HepG2 (cell line): ENCODE results near the gene ARHGEF12. TPM values are rescaled to one million over a fixed set of nuclear protein-coding genes. Genes with fewer than 3 reads are reported as not detected.

Experiments
- ATAC-seq: fragments of 200-7000 bp; cut with Tn5 transposase; 3 replicates; pipeline ENCODE4 v1.9.1; 2020; ENCODE audit warnings: mild to moderate bottlenecking, moderate library complexity
- BruUV-seq: library from RNA; stranded (reverse); fragments of 400-500 nt; replicated peaks from 2 replicates; lab custom pipeline; 2021; lab: Mats Ljungman, UMichigan
- CTCF ChIA-PET: fragments of 300-600 bp; formaldehyde crosslinking; extraction: SDS; loops from one replicate; lab custom pipeline; 2021; ENCODE audit warnings: low total read pairs, inconsistent platforms, low intra/inter-chr PET ratio; lab: Yijun Ruan, JAX
- POLR2A ChIA-PET: fragments of 350-600 bp; sonication (Branson Sonifier 250); formaldehyde crosslinking; loops from one replicate; lab custom pipeline; 2020; ENCODE audit warnings: antibody characterized with exemption, inconsistent platforms; lab: Yijun Ruan, JAX
- DNase-seq: peaks from one replicate; pipeline ENCODE4 v3.0.0-alpha.2; 2015; ENCODE audit warnings: low spot score
- FAIRE-seq: peaks from 3 replicates; lab custom pipeline; 2011; peaks lifted over from hg19 to GRCh38; lab: Jason Lieb, UNC
- H2AFZ ChIP-seq: one replicate; pipeline ENCODE4 v1.6.1; 2011; ENCODE audit warnings: low read length, inconsistent platforms
- H3K27ac ChIP-seq: fragments of 300-600 bp; 3 replicates; pipeline ENCODE4 v1.8.0; 2011; ENCODE audit warnings: mixed run types, mild to moderate bottlenecking, mixed read lengths, low read length, inconsistent platforms; ENCODE audit not compliant: insufficient read depth; ENCODE audit errors: extremely low read length
- H3K27me3 ChIP-seq, 2 experiments: fragments of 200-600 bp in 1 of 2; 2 replicates in 1 of 2; 3 replicates in 1 of 2; pipeline versions ENCODE4 v1.6.0 to v1.8.0; 2011; ENCODE audit warnings: low read length in 2 of 2, mild to moderate bottlenecking in 2 of 2, moderate library complexity in 2 of 2, inconsistent platforms in 1 of 2; ENCODE audit not compliant: insufficient read depth in 2 of 2, control insufficient read depth in 1 of 2
- H3K36me3 ChIP-seq, 2 experiments: fragments of 200-600 bp in 1 of 2; replicated peaks in 1 of 2; 2 replicates in 1 of 2; 3 replicates in 1 of 2; pipeline versions ENCODE4 v1.5.1 to v1.8.0; 2011; ENCODE audit warnings: low read length in 2 of 2, inconsistent platforms in 1 of 2; ENCODE audit not compliant: insufficient read depth in 2 of 2, control insufficient read depth in 1 of 2
- H3K4me1 ChIP-seq: 2 replicates; pipeline ENCODE4 v1.5.1; 2012; ENCODE audit warnings: low read length, inconsistent platforms; ENCODE audit not compliant: insufficient read depth
- H3K4me2 ChIP-seq: 2 replicates; pipeline ENCODE4 v1.6.0; 2011; ENCODE audit warnings: low read depth, low read length, inconsistent platforms
- H3K4me3 ChIP-seq, 3 experiments: fragments of 200-600 bp in 1 of 3; sonication (generic), shearing (Covaris generic) in 1 of 3; replicated peaks in 1 of 3; 2 replicates each; pipeline ENCODE4 v1.5.1; 2011 to 2016; ENCODE audit warnings: low read length in 3 of 3, inconsistent platforms in 2 of 3, low read depth in 2 of 3, mild to moderate bottlenecking in 2 of 3, control low read depth in 1 of 3, mixed read lengths in 1 of 3; ENCODE audit not compliant: insufficient read depth in 1 of 3
- H3K79me2 ChIP-seq: one replicate; pipeline ENCODE4 v1.6.1; 2011; ENCODE audit warnings: low read length, inconsistent platforms; ENCODE audit not compliant: insufficient read depth
- H3K9ac ChIP-seq: 2 replicates; pipeline ENCODE4 v1.6.0; 2011; ENCODE audit warnings: mild to moderate bottlenecking, low read depth, low read length, inconsistent platforms; ENCODE audit not compliant: insufficient read depth
- H3K9me3 ChIP-seq: 2 replicates; pipeline ENCODE4 v1.5.1; 2012; ENCODE audit warnings: mild to moderate bottlenecking, low read length
- H4K20me1 ChIP-seq: 2 replicates; pipeline ENCODE4 v1.6.0; 2011; ENCODE audit warnings: inconsistent platforms, mild to moderate bottlenecking, low read length, moderate library complexity; ENCODE audit not compliant: insufficient read depth
- SNAPC4 ChIP-seq: sonication (generic); formaldehyde crosslinking; IDR thresholded peaks from 2 replicates; pipeline ENCODE4 v1.4.0; 2020; ENCODE audit warnings: mild to moderate bottlenecking, missing genetic modification reagents
- SRSF1 ChIP-seq: fragments of 200-400 bp; formaldehyde crosslinking; optimal IDR thresholded peaks from 2 replicates; pipeline ENCODE3; 2017; ENCODE audit warnings: mild to moderate bottlenecking, low read depth, low read length, moderate library complexity
- ZBTB33 ChIP-seq: sonication (generic); formaldehyde crosslinking; IDR thresholded peaks from 2 replicates; pipeline ENCODE4 v1.4.0; 2020; ENCODE audit warnings: missing genetic modification reagents
- ZFP37 ChIP-seq: sonication (generic); formaldehyde crosslinking; IDR thresholded peaks from 2 replicates; pipeline ENCODE4 v1.4.0; 2020; ENCODE audit warnings: missing genetic modification reagents, borderline replicate concordance
- ZNF121 ChIP-seq: sonication (generic); formaldehyde crosslinking; IDR thresholded peaks from 2 replicates; pipeline ENCODE4 v1.5.0; 2020; ENCODE audit warnings: mild to moderate bottlenecking, missing genetic modification reagents
- WGBS: methylation state at CpG from one replicate; pipeline ENCODE4 v1.1.6; 2017; ENCODE audit warnings: low lambda C conversion rate; 5-methylcytosine and 5-hydroxymethylcytosine counted together
- in situ Hi-C: cut with HindIII; loops from 2 replicates; pipeline ENCODE4 v1.10.0; 2017; ENCODE audit warnings: low pct_unique_long_range_greater_than_20kb; ENCODE audit not compliant: extremely low pct_ligation_motif_present
- intact Hi-C: fragments of 100-400 bp; cut with micrococcal nuclease; formaldehyde crosslinking; loops from one replicate; pipeline ENCODE4 v1.10.0; 2022; ENCODE audit not compliant: unreplicated experiment
- polyA plus RNA-seq, 8 experiments: library from polyadenylated mRNA; depleted of rRNA in 3 of 8; stranded (reverse) in 7 of 8; unstranded in 1 of 8; fragments of >200 nt; fragmentation: Illumina TruSeq in 4 of 8; extraction: Trizol in 4 of 8; gene quantifications; 2 replicates each; pipeline versions ENCODE4 v1.2.1 to v1.2.3, GENCODE V29; 2011 to 2016; ENCODE audit warnings: low read depth in 4 of 8, missing spikeins in 1 of 8, mixed read lengths in 1 of 8; ENCODE audit not compliant: insufficient read depth in 1 of 8
- total RNA-seq, 5 experiments: library from RNA; depleted of rRNA; stranded (reverse); fragments of >200 nt; fragmentation: Illumina TruSeq; extraction: Trizol; gene quantifications; 2 replicates each; pipeline ENCODE4 v1.2.3, GENCODE V29; 2016; ENCODE audit warnings: low read depth in 1 of 5

The ARHGEF12 gene
- total and polyA plus RNA-seq, 2 of the 13 experiments (the other 11 are each of a cell fraction or from before 2014, with no cell fraction given): 17.9 to 54.4 TPM

DNA sequence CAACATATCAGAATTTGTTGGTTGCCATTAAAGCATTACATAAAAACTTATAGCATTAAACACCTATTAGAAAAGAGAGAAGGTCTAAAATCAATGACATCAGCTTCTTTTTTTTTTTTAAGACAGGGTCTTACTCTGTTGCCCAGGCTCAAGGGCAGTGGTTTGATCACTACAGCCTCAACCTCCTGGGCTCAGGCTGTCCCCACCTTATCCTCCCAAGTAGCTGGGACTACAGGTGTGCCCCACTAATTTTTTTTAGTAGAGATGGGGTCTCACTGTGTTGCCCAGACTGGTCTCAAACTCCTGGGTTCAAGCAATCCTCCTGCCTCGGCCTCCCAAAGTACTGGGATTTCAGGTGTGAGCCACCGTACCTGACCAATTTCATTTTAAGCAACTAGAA, 57.9 kb downstream of the ARHGEF12 start:
- Histone ChIP-seq H3K4me2 (no peak overlapping the region), H3K4me1 (peaks cover 67% of the 10 kb centered on the region), H4K20me1 (no peaks in the 10 kb centered on the region), H2AFZ (no peak overlapping the region), H3K36me3 (no peaks in the 10 kb centered on the region), H3K27me3 (no peaks in the 10 kb centered on the region), H3K4me3 (no peak overlapping the region), H3K9me3 (no peaks in the 10 kb centered on the region), H3K79me2 (peaks cover 86% of the 10 kb centered on the region), H3K27ac (no peak overlapping the region), H3K9ac (no peak overlapping the region)
- ChIA-PET CTCF (no interaction called here), POLR2A (no interaction called here)
- intact Hi-C loops: no loop called here
- 100% methylated on average over 2 of the region's 2 CpGs for WGBS
- no peak for ATAC-seq
- FAIRE-seq: no peak
- in situ Hi-C loops: loop anchor here (5.0 kb wide), 1 partner anchor 57 kb away; the partner anchor contains the start of gene ARHGEF12
- TF ChIP-seq SRSF1: no peak
- no peak for TF ChIP-seq SNAPC4
- TF ChIP-seq ZBTB33: no peak
- TF ChIP-seq ZNF121: peak; percentile 46; the same call in 1 of the 2 replicates
- no peak for TF ChIP-seq ZFP37 (CRISPR knock-in tag)
- no TSS peak for BruUV-seq
- no peak for DNase-seq
